PC-9 (cell line): ENCODE measurements around the gene BANF2.

Experiments
- CTCF ChIP-seq: fragments of 200-600 bp; sonication (generic); conservative IDR thresholded peaks from 2 replicates; pipeline ENCODE4 v1.6.1; 2017; ENCODE audit warnings: mixed run types, antibody characterized with exemption, mild to moderate bottlenecking, moderate library complexity
- EZH2 ChIP-seq: fragments of 200-600 bp; sonication (generic); IDR thresholded peaks from 2 replicates; pipeline ENCODE4 v1.8.0; 2017; ENCODE audit warnings: antibody characterized with exemption, low read depth

- TF ChIP-seq CTCF (no peak), EZH2 (no peak)
Observed at GRCh38 chr20:17758010-17758409, 58.2 kb downstream of the BANF2 start.
